HG02623 (cell line): ENCODE data around the gene MXI1.
A peak's percentile ranks its signal among the peaks of the same experiment; 100 is the strongest.

Source experiments
- ATAC-seq: cut with Tn5 transposase; IDR thresholded peaks from one replicate; pipeline ENCODE4 v1.9.1; 2021; ENCODE audit warnings: moderate library complexity; ENCODE audit not compliant: unreplicated experiment

Gene MXI1

DNA sequence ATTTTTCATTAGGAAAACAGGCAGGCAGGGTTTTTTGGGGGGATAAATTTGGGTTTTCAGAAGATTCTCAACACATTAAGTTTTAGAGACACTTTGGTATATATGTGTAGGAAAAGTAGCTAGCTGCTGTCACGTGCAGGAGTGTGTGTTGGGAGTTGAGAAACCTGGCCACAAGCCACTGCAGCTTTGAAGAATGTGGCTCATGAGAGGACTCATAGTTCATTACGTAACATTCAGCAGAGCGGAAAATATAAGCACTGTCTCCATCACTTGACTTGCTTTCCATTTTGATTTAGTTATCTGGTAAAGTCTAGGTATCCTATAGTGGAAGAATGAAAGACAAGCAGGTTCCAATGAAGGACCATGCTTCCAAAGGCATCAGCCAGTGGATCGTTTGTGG is 66.1 kb downstream of the MXI1 start:
- no peak for ATAC-seq

DNA sequence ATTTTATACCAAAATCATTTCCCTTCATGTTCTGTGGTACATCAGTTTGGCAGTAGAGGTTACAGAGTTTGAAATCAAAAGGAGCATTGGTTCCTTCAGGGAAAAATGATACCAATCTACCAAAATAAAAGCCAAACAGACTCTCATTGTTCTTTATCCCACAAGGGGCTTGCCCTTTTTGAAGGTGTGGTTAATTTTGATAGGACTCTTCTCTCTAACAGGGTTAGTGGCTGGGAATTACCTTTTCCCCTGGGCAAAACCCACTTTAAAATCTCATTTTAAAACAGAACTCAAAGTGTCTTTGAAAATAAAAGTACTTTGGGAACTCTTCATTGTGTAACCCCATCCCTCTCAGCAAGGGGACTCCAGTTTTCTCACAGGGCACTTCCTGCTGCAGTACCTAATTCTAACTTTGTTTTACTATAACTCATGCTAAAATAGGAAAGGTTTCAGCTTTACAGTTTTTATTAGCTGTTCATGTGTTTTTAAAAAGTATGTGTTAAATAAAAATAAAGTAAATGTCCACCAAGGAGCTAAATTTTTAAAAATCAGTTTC is 66.7 kb downstream of the MXI1 start:
- no peak for ATAC-seq

DNA sequence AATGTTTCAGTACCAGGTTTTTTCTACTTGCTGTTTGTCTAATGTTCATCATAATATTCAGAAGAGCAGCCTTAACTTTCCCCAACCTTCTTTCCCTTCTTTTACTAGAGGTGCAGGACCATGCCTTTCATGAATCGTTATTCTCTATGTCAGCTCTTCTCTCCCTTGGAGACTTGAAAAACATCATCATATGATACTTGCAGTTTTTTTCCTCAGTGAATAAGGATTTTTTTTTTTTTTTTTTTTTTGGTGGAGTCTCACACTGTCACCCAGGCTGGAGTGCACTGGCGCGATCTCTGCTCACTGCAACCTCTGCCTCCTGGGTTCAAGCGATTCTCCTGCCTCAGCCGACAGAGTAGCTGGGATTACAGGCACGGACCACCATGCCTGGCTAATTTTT is 67.2 kb downstream of the MXI1 start:
- ATAC-seq, result no peak

DNA sequence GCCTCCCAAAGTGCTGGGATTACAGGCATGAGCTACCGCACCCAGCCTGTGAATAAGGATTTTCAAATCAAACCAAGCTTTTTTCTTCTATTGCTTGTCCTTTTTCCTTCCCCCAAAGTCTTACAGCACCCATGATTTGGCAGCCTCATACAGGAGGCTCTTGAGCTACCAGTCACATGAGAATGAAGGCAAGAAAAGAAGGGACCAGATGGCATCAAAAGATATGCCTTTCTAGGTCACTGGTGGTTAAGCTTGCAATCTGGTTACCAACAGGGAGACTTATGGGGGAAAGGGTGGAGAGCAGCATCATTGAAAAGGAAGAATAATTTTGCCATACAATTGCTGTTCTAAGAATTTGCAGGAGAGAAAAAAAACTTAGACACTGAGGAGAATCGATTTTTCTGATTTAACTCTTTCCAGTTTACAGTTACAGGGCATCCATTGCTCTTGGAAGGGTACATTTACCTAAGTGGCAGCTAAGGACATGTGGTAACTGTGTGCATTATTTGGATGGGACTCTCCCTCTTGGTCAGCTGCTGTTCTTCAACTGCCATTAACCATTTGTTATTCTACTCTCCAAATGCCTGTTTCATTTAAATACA is 67.8 kb downstream of the MXI1 start:
- no peak for ATAC-seq

DNA sequence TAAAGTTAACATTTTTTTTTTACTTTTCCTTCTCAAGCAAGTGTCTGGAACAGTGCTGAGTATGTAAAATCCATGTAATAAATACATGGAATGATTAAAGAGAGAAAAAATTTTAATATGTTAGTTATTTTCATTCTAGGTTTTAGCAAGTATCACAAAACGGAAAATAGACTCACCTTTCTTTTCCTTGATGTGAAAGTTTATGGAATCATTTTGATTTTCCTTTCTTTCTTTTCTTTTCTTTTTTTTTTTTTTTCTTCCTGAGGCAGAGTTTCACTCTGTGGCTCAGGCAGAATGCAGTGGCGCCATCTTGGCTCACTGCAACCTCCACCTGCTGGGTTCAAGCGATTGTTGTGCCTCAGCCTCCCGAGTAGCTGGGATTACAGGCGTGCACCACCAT is 69.2 kb downstream of the MXI1 start:
- ATAC-seq, result no peak

DNA sequence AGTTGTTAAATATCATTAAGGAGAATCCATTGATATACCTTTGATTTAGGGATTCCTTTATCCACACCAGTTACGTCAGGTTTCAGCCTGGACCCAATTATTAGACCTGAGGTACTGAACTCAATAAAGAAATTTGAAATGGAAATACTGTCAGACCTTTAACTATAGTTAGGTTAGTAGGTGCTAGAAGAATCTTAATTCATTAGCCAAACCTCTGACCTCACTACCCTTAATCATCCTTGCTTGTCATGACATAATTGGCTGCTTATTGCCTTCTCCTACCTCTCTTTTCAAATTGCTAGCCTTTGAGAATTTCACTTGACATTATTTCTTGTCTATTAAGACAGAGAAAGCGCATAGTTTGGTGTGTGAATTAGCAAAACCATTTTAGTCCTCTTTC is 70.2 kb downstream of the MXI1 start:
- ATAC-seq, result no peak

DNA sequence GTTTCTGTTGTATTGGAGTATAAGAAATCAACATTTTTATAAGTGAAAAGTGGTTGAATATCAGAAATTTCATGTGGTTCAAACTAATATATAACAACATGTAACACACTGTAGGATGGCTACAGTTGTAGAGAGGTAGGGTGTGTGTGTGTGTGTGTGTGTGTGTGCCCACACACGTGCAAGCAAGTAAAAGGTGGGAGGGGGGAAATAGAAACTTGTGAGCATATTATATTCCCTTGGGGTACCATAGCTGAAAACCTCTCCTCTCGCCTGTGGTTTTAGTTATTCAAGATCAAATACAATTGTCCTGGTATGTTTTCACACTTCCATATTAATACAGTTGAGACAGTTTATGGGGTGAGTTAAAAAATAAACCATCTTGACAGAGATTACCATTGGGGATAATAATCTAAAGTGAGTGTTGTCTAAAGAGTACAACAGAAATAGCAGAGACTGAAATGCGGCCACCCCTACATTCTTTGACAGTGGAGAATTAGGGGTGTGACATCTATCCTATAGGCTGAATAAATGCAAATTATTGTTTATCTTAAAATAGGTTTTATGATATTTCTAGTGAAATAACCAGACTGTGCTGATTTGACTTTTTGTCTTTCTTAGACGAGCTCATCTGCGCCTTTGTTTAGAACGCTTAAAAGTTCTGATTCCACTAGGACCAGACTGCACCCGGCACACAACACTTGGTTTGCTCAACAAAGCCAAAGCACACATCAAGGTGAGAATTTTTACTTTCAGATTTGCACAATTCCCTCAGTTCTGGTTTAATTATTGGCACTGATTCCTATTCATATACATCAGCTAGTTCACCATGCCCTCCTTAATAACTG is 71.4 kb downstream of the MXI1 start:
- no peak for ATAC-seq

DNA sequence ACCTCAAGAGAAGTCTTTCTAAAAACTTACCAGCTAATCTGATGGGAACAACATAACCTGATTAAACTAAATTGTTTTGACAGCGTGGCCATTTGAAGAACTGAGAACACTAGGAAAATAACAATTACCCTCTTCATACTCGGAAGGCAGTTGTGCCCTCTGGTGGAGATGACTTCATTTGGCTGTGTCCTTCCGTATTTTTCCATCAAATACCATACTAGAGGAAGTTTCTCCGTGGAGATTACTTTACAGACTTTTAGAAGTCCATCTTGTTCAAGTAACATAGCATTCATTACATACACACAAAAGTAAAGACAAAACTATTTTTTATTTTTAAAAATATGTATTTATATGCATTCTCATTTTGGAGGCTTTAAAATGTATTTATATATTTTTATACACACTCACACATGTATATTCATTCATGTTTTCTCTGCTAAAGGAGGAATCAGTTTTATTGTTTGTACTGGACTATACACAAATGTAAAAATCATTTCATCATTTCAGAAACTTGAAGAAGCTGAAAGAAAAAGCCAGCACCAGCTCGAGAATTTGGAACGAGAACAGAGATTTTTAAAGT is 72.1 kb downstream of the MXI1 start:
- no peak for ATAC-seq

DNA sequence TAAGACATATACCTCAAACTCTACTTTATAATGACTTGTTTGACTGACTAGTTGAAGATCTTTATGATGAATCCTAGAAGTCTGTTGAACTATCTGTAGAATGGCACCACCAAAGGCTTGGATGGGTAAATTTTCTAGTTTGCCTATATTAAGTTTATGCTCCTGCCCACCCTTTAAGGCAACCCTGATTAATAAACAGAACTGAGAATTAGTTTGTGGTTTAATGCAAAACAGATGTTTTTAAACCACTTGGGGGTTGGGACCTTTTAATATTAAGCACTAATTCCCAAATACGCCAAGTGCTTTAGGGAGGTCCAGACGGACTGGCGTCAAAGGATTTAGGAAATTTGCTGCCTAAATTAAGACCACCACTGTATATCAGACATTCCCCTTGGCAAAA is 76.9 kb downstream of the MXI1 start:
- no peak for ATAC-seq

DNA sequence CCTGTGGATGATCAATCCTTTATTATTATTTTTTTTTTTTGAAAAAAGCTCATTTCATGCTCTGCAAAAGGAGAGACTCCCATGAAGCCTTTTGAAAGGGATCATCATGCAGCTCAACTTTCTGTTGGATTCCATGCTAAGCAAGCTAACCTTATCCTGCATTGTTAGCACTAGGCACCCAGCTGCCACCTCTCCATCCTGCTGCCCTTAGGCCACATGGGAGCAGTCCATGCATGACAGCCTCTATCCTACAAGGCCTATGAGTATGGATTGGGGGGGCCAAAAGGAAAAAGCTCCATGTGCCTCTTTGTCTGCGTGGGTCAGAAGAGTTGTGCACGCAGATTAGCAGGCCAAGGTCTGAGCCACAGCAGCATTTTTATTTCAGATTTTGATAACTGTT is 78.1 kb downstream of the MXI1 start:
- no peak for ATAC-seq

DNA sequence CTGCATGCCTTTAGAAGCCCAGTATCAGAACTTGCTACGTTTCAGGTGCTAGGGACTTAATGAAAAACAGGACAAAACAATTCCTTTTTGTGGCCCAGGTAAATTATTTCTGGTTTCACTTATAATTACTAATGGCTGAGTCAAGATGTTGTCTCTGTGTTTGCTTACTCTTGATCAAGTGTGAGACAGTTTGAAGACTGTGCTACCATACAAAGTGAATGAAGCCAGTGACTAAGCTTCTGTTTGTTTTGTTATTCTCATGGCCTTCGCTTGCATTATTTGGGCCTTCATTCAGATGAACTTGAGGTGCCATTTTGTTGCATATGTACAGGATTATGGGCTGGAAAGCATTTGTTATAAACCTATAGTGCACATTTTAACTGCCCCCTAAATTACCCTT is 79.4 kb downstream of the MXI1 start:
- ATAC-seq, result no peak

DNA sequence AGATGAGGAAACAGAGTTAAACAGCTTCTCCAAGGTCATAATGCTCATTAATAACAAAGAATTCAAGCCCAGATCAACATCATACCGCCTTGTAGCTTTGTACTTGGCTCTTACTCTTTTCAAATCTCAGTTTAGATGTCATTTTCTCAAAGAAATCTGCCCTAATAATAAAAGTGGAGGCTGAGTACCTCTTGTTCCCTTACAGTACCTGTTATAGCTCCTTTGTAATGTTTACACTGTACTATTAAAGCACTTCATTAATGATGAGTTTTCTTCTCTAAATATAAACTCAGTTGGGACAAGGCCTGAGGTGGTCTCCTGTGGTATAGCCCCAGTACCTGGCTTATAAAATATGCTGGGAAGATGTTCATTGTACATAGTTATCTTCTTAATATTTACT is 89.6 kb downstream of the MXI1 start:
- no peak for ATAC-seq

DNA sequence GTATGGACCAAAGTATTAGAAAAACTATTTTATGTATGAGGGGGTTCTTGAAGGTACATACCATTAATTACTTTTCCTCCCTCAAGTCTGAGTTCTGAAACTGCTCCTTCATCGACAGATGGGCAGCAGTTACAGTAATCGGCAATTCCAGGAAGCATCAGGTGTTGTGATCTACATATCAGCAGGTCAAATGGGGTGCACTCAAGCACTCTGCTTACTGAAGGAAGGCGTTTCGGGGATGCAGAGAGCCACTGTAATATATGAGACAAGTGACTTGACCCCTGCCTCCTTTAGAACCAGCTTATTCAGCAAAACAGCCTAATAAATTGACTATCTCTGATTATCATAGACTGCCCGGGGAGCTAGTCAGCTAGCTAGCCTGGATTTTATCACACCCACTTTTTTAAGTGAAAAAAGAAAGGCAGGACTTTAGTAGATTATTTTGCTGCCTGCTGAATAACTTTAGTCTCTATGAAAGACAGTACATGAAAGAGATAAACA is 93.1 kb downstream of the MXI1 start:
- no peak for ATAC-seq

DNA sequence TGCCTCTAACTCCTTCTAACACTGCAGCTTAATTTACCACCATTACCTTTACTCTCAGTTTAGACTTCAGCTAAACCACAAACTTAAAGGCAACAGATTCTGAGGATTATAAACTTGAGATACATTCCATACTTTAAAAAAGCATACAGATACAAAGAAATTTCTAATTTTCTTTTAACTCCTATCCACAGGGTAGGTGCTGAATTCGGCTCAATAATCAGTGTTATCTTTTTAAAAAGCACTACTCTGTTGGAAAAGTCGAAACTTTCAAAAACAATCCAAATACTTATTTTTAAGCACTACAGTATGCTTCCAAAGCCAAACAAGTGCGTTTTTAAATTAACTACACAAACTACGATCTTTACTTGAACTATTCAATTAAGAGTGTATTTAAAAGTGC is 96.3 kb downstream of the MXI1 start:
- no peak for ATAC-seq

DNA sequence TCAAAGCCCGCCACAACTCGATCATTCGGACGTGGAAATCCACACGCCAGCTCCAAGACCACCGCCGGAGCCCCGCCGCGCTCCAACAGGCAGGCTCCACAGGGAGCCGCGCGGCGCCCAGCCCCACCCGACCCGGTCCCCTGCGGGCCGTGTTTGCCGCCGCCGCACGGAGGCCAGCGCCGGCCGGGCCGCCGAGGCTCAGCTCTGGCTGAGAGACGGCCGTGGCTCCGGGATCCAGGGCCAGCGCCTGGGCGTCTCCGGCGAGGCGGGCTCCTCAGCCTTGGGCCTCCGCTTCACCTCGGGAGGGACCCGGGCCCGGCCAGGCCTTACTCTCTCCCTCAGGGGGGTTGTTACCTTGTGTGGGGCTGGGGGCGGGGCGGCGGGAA is 97.0 kb downstream of the MXI1 start:
- peak; percentile 32 for ATAC-seq

DNA sequence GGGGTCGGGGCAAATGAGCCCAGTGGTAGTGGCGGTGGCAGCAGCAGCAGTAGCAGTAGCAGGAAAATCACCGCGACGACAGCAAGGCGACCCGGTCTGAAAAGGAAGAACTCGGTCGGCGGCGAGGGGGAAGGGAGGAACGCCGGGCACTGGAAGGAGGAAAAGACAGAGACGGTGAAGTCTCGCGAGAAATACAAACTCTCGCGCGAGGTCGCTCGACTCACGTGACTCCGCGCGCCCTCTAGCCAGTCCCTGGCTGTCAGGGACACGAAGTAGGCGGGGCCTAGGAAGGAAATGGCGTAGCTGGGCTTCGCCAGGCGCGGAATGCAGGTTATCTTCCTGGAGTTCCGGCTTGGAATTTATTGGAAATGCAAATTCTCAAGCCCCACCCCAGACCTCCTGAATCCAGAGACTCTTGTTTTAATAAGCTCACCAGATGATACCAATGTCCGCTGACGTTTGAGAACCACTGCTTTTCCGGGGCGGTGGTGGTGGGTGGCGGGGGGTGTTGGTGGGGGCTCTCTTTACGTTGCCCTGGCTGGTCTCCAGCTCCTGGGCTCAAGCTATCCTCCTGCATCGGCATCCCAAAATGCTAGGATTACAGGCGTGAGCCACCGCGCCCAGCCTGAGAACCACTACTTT is 97.5 kb downstream of the MXI1 start, which contains the start of gene SMNDC1:
SMNDC1 (minus strand) TSS at position 141 of the 642 bp plus-strand sequence. CDS start 1,333 bp downstream, outside the sequence.
- peak; percentile 83 for ATAC-seq

DNA sequence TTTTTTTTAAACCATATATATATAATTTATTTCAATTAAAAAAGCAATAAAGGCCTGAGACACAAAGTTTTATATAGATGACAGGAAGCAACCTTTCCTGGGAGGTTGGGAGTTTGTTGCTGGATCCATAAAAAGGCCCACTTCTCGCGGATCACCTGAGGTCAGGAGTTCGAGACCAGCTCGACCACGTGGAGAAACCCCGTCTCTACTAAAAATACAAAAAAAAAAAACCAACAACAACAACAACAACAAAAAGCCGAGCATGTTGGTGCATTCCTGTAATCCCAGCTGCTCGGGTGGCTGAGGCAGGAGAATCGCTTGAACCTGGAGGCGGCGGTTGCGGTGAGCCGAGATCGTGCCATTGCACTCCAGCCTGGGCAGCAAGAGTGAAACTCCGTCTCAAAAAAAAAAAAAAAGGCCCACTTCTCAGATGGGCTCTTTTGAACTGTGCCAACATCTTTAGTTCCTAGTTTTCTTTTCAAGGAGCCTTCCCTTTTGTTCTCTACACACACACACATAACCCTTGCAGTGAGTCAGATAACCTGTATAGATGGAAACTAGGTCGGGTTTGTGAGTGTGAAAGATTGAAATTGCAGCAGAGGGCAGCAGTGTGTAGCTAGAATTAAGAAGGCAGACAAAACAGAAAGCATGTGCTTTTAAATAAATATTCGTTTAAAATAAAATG is 98.5 kb downstream of the MXI1 start:
- peak; percentile 48 for ATAC-seq

DNA sequence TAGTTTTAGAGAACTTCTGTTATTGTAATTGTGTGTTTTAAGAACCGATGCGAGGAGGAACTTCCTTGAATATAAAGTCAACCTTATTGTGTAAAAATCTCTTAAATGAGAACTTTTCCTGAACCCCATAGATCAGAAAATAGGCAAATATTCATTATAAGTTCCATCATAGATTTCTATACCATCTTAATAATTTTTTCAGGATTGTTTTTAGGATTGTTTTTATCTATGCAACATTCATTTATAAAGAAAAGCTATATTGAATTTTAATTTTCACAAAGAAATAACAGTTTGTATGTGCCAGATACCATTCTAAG is 99.0 kb downstream of the MXI1 start:
- ATAC-seq, result no peak

DNA sequence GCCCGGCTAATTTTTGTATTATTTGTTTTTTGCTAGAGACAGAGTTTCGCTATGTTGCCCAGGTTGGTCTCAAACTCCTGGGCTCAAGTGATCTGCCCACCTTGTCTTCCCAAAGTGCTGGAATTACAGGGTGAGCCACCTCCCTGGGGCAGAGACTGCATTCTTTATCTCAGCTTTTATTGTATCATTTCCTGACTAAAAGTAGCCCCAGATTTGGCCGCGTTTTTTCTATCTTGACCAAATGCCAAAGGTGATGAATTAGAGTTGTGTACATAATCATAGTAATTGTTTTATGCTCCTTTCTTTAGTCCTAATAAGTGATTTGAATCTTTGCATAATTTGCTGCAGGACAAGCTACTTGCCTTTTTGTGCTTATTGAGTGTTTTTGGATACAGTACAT is 100.4 kb downstream of the MXI1 start:
- no peak for ATAC-seq

DNA sequence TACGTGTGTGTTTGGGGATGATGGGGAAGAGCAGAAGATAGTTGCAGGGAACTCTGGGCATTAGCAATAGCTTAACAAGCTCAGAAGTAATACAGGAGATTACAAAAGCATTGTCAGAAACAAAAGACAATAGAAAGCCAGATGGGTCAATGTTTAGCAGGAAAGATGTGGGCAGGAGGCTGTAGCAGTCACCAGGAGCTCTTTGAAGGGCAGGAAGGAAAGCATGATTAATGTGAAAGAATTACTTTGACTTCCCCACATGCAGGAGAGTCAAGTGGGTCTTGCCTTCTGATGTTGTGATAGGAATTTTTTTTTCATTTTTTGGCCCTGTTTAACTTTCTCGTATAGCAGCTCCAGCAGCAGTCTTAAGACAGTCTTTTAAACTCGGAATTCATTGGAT is 103.3 kb downstream of the MXI1 start:
- no peak for ATAC-seq
